Esophagus muscularis mucosa (tissue), 4 donors: ENCODE data around the gene WDR26. TPM values are rescaled to one million over a fixed set of nuclear protein-coding genes. Genes with fewer than 3 reads are reported as not detected.

ENCODE experiments used
- DNase-seq: peaks from one replicate; pipeline ENCODE4 v3.0.0-alpha.2; 2017; ENCODE audit errors: extremely low spot score
- H3K27ac ChIP-seq, 4 donors: fragments of 200-600 bp; sonication (generic); replicated peaks in 1 of 4; 1 replicate in 3 of 4; 2 replicates in 1 of 4; pipeline ENCODE4 v1.5.1; 2016 to 2019; ENCODE audit warnings: mild to moderate bottlenecking in 1 of 4
- H3K27me3 ChIP-seq, 4 donors: fragments of 200-600 bp; sonication (generic); one replicate each; pipeline versions ENCODE4 v1.5.1 to v1.6.0; 2016 to 2019
- H3K36me3 ChIP-seq, 4 donors: fragments of 200-600 bp; sonication (generic); one replicate each; pipeline ENCODE4 v1.5.1; 2016 to 2019
- H3K4me1 ChIP-seq, 4 donors: fragments of 200-600 bp; sonication (generic); one replicate each; pipeline ENCODE4 v1.5.1; 2016 to 2019
- H3K4me3 ChIP-seq, 4 donors: fragments of 200-600 bp; sonication (generic); 1 replicate in 2 of 4; 2 replicates in 2 of 4; pipeline ENCODE4 v1.5.1; 2016 to 2019; ENCODE audit warnings: mild to moderate bottlenecking in 4 of 4, moderate library complexity in 1 of 4
- H3K9me3 ChIP-seq, 4 donors: fragments of 200-600 bp; sonication (generic); 1 replicate in 3 of 4; 2 replicates in 1 of 4; pipeline ENCODE4 v1.5.1; 2016 to 2019
- EP300 ChIP-seq: sonication (generic); formaldehyde crosslinking; IDR thresholded peaks from one replicate; pipeline ENCODE4 v1.6.1; 2017; ENCODE audit warnings: antibody characterized with exemption
- POLR2A ChIP-seq: fragments of 450-650 bp; IDR thresholded peaks from one replicate; pipeline ENCODE4 v1.6.1; 2017; ENCODE audit warnings: antibody characterized with exemption, moderate library complexity, mild to moderate bottlenecking, low read depth
- POLR2AphosphoS5 ChIP-seq, 2 donors: sonication (generic); formaldehyde crosslinking; IDR thresholded peaks; one replicate each; pipeline ENCODE4 v1.6.1; 2017; ENCODE audit warnings: antibody characterized with exemption in 2 of 2
- WGBS: methylation state at CpG from one replicate; pipeline ENCODE4 v1.1.5; 2018; 5-methylcytosine and 5-hydroxymethylcytosine counted together
- intact Hi-C: fragments of 100-400 bp; cut with DNase I; formaldehyde crosslinking; loops from one replicate; pipeline ENCODE4 v1.15.1; 2023
- total RNA-seq, 4 donors: library from RNA; depleted of rRNA; stranded (reverse); fragments of >200 nt; gene quantifications; one replicate each; pipeline versions ENCODE4 v1.1.0 to v1.2.1, GENCODE V29; 2016
- TF ChIP-seq, protein P1 (sequence below), 3 experiments: fragments of 200-600 bp in 2 of 3; fragments of 450-650 bp in 1 of 3; sonication (generic) in 2 of 3; IDR thresholded peaks; one replicate each; pipeline ENCODE4 v1.5.1; 2017 to 2019; ENCODE audit warnings: antibody characterized with exemption in 3 of 3, mild to moderate bottlenecking in 2 of 3, moderate library complexity in 1 of 3

The WDR26 gene
- total RNA-seq, 4 donors from 2014 or later: 74.9 to 84.7 (median 78.4) TPM

GRCh38 chr1:224472806-224473205, 38.2 kb upstream of the WDR26 start:
- Histone ChIP-seq H3K36me3 (no peaks in the 10 kb centered on the region), H3K27ac (no peak overlapping the region), H3K4me1 (no peaks in the 10 kb centered on the region), H3K27me3 (no peaks in the 10 kb centered on the region), H3K9me3 (no peaks in the 10 kb centered on the region), H3K4me3 (no peak overlapping the region)
- TF ChIP-seq POLR2A: no peak
- TF ChIP-seq, protein P1, sequence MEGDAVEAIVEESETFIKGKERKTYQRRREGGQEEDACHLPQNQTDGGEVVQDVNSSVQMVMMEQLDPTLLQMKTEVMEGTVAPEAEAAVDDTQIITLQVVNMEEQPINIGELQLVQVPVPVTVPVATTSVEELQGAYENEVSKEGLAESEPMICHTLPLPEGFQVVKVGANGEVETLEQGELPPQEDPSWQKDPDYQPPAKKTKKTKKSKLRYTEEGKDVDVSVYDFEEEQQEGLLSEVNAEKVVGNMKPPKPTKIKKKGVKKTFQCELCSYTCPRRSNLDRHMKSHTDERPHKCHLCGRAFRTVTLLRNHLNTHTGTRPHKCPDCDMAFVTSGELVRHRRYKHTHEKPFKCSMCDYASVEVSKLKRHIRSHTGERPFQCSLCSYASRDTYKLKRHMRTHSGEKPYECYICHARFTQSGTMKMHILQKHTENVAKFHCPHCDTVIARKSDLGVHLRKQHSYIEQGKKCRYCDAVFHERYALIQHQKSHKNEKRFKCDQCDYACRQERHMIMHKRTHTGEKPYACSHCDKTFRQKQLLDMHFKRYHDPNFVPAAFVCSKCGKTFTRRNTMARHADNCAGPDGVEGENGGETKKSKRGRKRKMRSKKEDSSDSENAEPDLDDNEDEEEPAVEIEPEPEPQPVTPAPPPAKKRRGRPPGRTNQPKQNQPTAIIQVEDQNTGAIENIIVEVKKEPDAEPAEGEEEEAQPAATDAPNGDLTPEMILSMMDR (IDR thresholded peaks at IDR 0.05): no peak
- no peak for TF ChIP-seq EP300
- TF ChIP-seq POLR2AphosphoS5 (IDR thresholded peaks at IDR 0.05): no peak
- no peak for DNase-seq
- 93% methylated on average over 1 of the region's 1 CpG for WGBS
- intact Hi-C loops: no loop called here

GRCh38 chr1:224466154-224466553, 31.6 kb upstream of the WDR26 start:
- H3K27me3 ChIP-seq: no peaks in the 10 kb centered on the region
- H3K4me3 ChIP-seq: no peak overlapping the region
- no peaks in the 10 kb centered on the region for H3K9me3 ChIP-seq
- no peak overlapping the region for H3K27ac ChIP-seq
- intact Hi-C loops: no loop called here
- no peak for DNase-seq
- H3K36me3 ChIP-seq: no peaks in the 10 kb centered on the region
- TF ChIP-seq, protein P1 (IDR thresholded peaks at IDR 0.05): no peak
- TF ChIP-seq EP300: no peak
- no peak for TF ChIP-seq POLR2AphosphoS5 (IDR thresholded peaks at IDR 0.05)
- no peak for TF ChIP-seq POLR2A
- 82% methylated on average over 2 of the region's 2 CpGs for WGBS
- H3K4me1 ChIP-seq: no peaks in the 10 kb centered on the region

GRCh38 chr1:224459966-224460365, 25.4 kb upstream of the WDR26 start:
- intact Hi-C loops: loop anchor here (5.0 to 10.0 kb wide), 2 partner anchors 125 to 343 kb away; partner anchors contain the start of gene NVL
- Histone ChIP-seq H3K9me3 (no peaks in the 10 kb centered on the region), H3K4me1 (peaks cover 21 to 48% (median 39%) of the 10 kb centered on the region in 4 donors), H3K4me3 (no peak overlapping the region), H3K36me3 (no peaks in the 10 kb centered on the region), H3K27me3 (no peaks in the 10 kb centered on the region), H3K27ac (peak overlapping the region in 3 of 4 donors; percentile 28 to 85 (median 81))
- 78% methylated on average over 5 of the region's 5 CpGs for WGBS
- no peak for TF ChIP-seq EP300
- TF ChIP-seq POLR2AphosphoS5 (IDR thresholded peaks at IDR 0.05): no peak
- TF ChIP-seq, protein P1 (IDR thresholded peaks at IDR 0.05): no peak
- TF ChIP-seq POLR2A: no peak
- DNase-seq: no peak

DNA sequence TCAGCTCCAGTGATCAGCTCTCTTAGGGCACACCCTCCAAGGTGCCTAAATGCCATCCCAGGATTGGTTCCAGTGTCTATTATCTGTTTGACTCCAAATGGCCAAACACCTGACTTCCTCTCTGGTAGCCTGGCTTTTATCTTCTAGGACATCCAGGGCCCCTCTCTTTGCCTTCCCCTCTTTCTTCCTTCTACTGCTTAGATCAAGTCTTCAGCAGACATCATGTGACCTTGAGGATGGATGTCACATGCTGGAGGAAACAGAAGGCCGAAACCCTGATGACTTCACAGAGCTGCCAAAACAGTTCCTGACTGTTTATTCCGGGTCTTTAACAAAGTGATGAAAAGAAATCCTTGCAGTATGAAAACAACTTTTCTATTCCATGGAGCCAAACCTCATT, 24.4 kb upstream of the WDR26 start:
- Histone ChIP-seq H3K9me3 (no peaks in the 10 kb centered on the region), H3K27ac (peak overlapping the region; percentile 28 to 85 (median 54))
- TF ChIP-seq EP300 (no peak), POLR2A (no peak), POLR2AphosphoS5 (IDR thresholded peaks at IDR 0.05) (no peak)
- TF ChIP-seq, protein P1 (IDR thresholded peaks at IDR 0.05): no peak

GRCh38 chr1:224458296-224458695, 23.7 kb upstream of the WDR26 start:
- WGBS: 90% methylated on average over 4 of the region's 4 CpGs
- intact Hi-C loops: loop anchor here (5.0 to 10.0 kb wide), 2 partner anchors 123 to 341 kb away; partner anchors contain the start of gene NVL
- no peak for DNase-seq
- H3K36me3 ChIP-seq: no peaks in the 10 kb centered on the region
- TF ChIP-seq, protein P1 (IDR thresholded peaks at IDR 0.05): no peak
- TF ChIP-seq EP300 (no peak), POLR2AphosphoS5 (IDR thresholded peaks at IDR 0.05) (no peak), POLR2A (no peak)
- no peaks in the 10 kb centered on the region for H3K27me3 ChIP-seq
- H3K4me1 ChIP-seq: peaks cover 21 to 64% (median 54%) of the 10 kb centered on the region in 4 donors
- no peak overlapping the region for H3K4me3 ChIP-seq
- no peaks in the 10 kb centered on the region for H3K9me3 ChIP-seq
- H3K27ac ChIP-seq: peak overlapping the region; percentile 77 to 85 (median 81)

More for the DNA sequence above, 24.4 kb upstream of the WDR26 start:
- H3K4me3 ChIP-seq: no peak overlapping the region
- intact Hi-C loops: loop anchor here (5.0 to 10.0 kb wide), 2 partner anchors 124 to 342 kb away; partner anchors contain the start of gene NVL
- peaks cover 21 to 58% (median 48%) of the 10 kb centered on the region in 4 donors for H3K4me1 ChIP-seq
- no peak for DNase-seq
- H3K27me3 ChIP-seq: no peaks in the 10 kb centered on the region
- WGBS: 51% methylated on average over 2 of the region's 2 CpGs
- no peaks in the 10 kb centered on the region for H3K36me3 ChIP-seq
